Activated naive CD4-positive, alpha-beta T cell treated with Interleukin-2 at 50 U/mL for 16 hours (primary cell): Measurements from ENCODE around the gene SUGCT.

Experiments
- DNase-seq: peaks from one replicate; pipeline ENCODE4 v3.0.0-alpha.2; 2020

SUGCT gene

GRCh38 chr7:40891232-40891631 is 756.4 kb downstream of the SUGCT start:
- no peak for DNase-seq

DNA sequence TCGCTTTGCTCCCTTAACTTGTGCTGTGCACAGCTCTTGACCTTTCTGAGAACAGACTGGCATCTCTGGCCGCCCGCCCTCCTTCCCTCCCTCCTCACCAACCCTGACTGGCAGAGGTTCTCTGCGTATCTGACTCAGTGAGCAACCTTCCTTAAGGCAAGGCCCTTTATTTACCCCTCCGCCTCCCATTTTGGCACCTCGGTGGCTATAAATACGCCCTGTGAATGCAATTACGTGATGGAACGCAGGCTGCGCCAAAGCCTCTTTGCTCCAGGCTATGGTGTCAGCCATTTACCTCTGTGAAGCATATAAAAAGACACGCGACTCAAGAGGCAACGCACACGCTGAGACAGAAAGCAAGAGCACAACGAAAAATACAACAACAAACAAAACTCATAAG is 764.3 kb downstream of the SUGCT start:
- no peak for DNase-seq

DNA sequence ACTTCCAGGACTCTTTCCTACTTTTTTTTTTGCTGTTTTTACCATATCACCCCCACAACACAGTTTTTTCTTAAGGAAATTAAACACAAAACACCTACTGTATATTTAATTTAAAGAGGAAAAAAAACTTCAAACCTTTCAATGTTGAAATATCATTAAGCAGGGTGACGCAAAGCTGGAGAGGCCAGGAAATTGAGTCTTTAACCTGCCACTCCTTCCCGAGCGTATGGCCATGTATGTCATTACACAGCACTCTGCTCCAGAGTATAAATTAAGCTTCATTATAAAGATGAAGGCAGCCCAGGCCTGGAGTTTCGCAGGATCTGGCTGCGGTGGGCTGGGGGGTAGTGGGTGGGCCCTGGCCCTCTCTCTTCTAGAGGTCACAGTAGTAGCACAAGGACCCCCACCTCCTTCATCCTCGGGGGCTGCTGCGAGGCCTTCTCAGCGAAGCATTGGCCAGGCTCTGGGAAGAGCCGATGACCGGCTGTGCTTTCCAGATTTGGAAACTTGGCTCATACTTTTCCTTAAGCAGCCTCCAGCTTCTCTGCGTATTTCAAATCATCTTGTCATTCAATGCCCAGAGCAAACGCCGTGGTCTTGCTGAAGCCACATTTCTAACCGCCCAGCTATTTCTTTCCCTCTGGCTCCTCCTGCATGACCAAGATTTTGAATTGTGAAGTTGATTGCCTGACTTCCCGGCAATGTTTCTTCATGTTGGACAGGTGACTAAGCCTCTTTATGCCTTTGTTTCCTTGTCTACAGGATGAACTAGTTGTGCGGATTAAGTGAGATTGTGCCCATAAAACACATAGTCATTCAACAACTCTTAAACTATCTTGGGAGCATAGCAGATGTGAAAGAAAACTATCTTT is 765.1 kb downstream of the SUGCT start:
- DNase-seq: no peak

DNA sequence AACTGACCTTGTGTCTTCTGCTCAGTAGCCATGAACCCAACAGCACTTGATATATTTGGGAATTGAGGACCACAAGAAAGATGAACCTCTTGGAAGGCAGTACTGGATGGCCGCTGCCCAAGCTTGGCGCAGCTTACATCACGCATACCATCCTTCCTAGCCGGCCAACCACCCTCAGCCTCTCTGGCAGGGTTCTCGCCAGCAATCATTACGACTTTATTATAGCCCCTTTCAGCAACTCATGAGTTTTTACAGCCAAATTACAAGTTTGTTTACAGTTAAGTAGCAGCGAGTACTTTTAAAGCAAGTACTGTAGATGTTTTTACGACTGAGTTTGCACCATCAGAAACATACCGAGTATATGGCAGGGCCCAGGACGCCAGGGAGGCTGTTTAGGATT is 769.1 kb downstream of the SUGCT start:
- no peak for DNase-seq

GRCh38 chr7:40907286-40907685 is 772.5 kb downstream of the SUGCT start:
- DNase-seq: no peak

DNA sequence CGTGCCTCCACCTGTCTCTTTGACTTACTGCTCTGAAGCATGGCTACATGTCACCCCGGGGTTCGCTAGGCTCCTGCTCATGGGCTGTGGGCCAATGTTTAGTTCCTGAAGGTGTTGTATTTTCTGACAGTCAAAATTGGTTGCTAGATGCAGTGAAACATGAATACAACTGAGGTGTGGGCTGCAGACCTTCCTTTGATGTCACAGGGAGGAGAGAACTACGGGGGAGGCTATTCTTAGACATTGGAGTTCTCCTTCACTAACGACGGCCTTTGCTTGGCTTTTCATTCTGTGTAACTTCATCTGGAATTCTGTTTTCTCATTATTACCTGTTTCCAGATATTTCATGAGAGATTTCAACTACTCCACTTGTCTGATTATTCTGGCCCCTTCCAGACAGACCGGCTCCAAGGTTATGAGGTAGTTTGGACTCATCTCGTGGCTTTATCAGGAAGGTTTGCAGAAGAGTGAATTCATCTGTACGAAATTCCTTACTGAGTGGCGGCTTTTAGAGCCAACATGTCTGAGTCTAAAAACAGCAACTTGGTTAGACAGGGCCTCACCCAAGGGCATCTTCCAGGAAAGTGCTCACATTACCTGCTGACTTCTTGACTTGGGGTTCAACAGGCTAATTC is 774.7 kb downstream of the SUGCT start:
- no peak for DNase-seq
